ENCODE results near the gene LRRC59.

GRCh38 chr17:50412188-50412732, 14.9 kb upstream of the LRRC59 start:
- no peak for TF ChIP-seq POLR2A (IDR thresholded peaks at IDR 0.05)
- no peak for TF ChIP-seq EP300 (IDR thresholded peaks at IDR 0.05)
- TF ChIP-seq CTCF (IDR thresholded peaks at IDR 0.05): no peak

All from suprapubic skin (tissue), 3 donors.